K562 (cell line): Measurements from ENCODE around the gene PRKCG. TPM values are rescaled to one million over a fixed set of nuclear protein-coding genes. Genes with fewer than 3 reads are reported as not detected.

Source experiments
- BCLAF1 ChIP-seq, 2 experiments: fragments of 450-650 bp in 1 of 2; IDR thresholded peaks; 2 replicates each; pipeline ENCODE4 v1.6.1; 2011 to 2017; ENCODE audit warnings: low read depth in 2 of 2, antibody characterized with exemption in 1 of 2, borderline replicate concordance in 1 of 2, low read length in 1 of 2, mild to moderate bottlenecking in 1 of 2, mixed read lengths in 1 of 2; ENCODE audit not compliant: control insufficient read depth in 1 of 2
- ELF1 ChIP-seq: fragments of 200-800 bp; sonication (Bioruptor generic); IDR thresholded peaks from 2 replicates; pipeline ENCODE4 v1.6.1; 2016; ENCODE audit warnings: missing genetic modification characterization, missing compliant biosample characterization
- EWSR1 ChIP-seq: fragments of 450-650 bp; IDR thresholded peaks from 2 replicates; pipeline ENCODE4 v1.6.1; 2018; ENCODE audit warnings: borderline replicate concordance, mild to moderate bottlenecking, low read depth, moderate library complexity; ENCODE audit not compliant: partially characterized antibody
- KHSRP ChIP-seq: fragments of 450-650 bp; IDR thresholded peaks from 2 replicates; pipeline ENCODE4 v1.6.1; 2017
- RERE ChIP-seq: sonication (generic); formaldehyde crosslinking; IDR thresholded peaks from 2 replicates; pipeline ENCODE4 v1.8.0; 2023; ENCODE audit warnings: missing genetic modification reagents, mild to moderate bottlenecking, borderline replicate concordance
- SPI1 ChIP-seq: IDR thresholded peaks from 2 replicates; pipeline ENCODE4 v1.6.1; 2011; ENCODE audit warnings: low read depth, low read length, control low read depth, borderline replicate concordance
- SRSF1 ChIP-seq: fragments of 200-400 bp; formaldehyde crosslinking; IDR thresholded peaks from 2 replicates; pipeline ENCODE4 v1.6.1; 2017; ENCODE audit warnings: mild to moderate bottlenecking, low read depth, low read length, moderate library complexity
- STAT5A ChIP-seq: IDR thresholded peaks from 2 replicates; pipeline ENCODE4 v1.6.1; 2012; ENCODE audit warnings: low read length, inconsistent platforms, borderline replicate concordance
- TAF15 ChIP-seq: fragments of 200-400 bp; formaldehyde crosslinking; IDR thresholded peaks from 2 replicates; pipeline ENCODE4 v1.6.1; 2017; ENCODE audit warnings: mild to moderate bottlenecking, low read depth, low read length, moderate library complexity
- TCF7 ChIP-seq: sonication (generic); IDR thresholded peaks from 2 replicates; pipeline ENCODE4 v1.6.1; 2016; ENCODE audit warnings: antibody characterized with exemption, borderline replicate concordance
- TFAM ChIP-seq: fragments of 250-450 bp; sonication (Bioruptor Pico); conservative IDR thresholded peaks from 2 replicates; pipeline ENCODE4 v1.5.0; 2021; ENCODE audit warnings: mild to moderate bottlenecking, moderate library complexity
- TRIM28 ChIP-seq: fragments of 450-650 bp; IDR thresholded peaks from 2 replicates; pipeline ENCODE4 v1.6.1; 2017
- USF1 ChIP-seq: sonication (generic); formaldehyde crosslinking; IDR thresholded peaks from 2 replicates; pipeline ENCODE4 v1.9.0; 2022; ENCODE audit warnings: mild to moderate bottlenecking, missing genetic modification reagents
- ZFP91 ChIP-seq: sonication (generic); formaldehyde crosslinking; IDR thresholded peaks from 2 replicates; pipeline ENCODE4 v1.8.0; 2022; ENCODE audit warnings: mild to moderate bottlenecking, missing genetic modification reagents
- ZNF134 ChIP-seq: fragments of 250-450 bp; sonication (Bioruptor Pico); conservative IDR thresholded peaks from 2 replicates; pipeline ENCODE4 v1.4.0; 2020
- ZNF175 ChIP-seq: fragments of 200-800 bp; sonication (Bioruptor generic); IDR thresholded peaks from 2 replicates; pipeline ENCODE4 v1.6.1; 2016; ENCODE audit warnings: low read depth, mild to moderate bottlenecking, missing genetic modification characterization, missing compliant biosample characterization
- polyA plus RNA-seq, 8 experiments: library from polyadenylated mRNA; depleted of rRNA in 4 of 8; stranded (reverse) in 5 of 8; unstranded in 3 of 8; fragments of >200 nt; fragmentation: Nextera tagmentation in 2 of 8; fragmentation: Illumina TruSeq in 1 of 8; extraction: Ambion mirVana in 2 of 8; extraction: Trizol in 1 of 8; gene quantifications; 2 replicates each; pipeline versions ENCODE4 v1.2.1 to v1.2.3, GENCODE V29; 2011 to 2014; ENCODE audit warnings: inconsistent platforms in 1 of 8, missing spikeins in 1 of 8
- total RNA-seq, 7 experiments: library from RNA; depleted of rRNA in 6 of 7; stranded (reverse); fragments of >200 nt in 6 of 7; fragmentation: Illumina TruSeq in 2 of 7; extraction: Trizol in 2 of 7; gene quantifications; 2 replicates each; pipeline versions ENCODE4 v1.2.1 to v1.2.3, GENCODE V29; 2011 to 2021; ENCODE audit warnings: low replicate concordance in 1 of 7

Gene PRKCG
- total and polyA plus RNA-seq, 9 of the 15 experiments (the other 6 are each of a cell fraction or from before 2014, with no cell fraction given): not detected

- TF ChIP-seq BCLAF1 (IDR thresholded peaks at IDR 0.05; ENCODE audit: borderline replicate concordance in 1 of 2, control insufficient read depth in 1 of 2, low read depth in 2 of 2, low read length in 1 of 2) (no peak), TAF15 (no peak), EWSR1 (no peak), RERE (CRISPR knock-in tag) (no peak), ZFP91 (CRISPR knock-in tag) (no peak), STAT5A (no peak), TFAM (no peak), KHSRP (no peak), ZNF175 (CRISPR knock-in tag) (no peak), SRSF1 (no peak), SPI1 (no peak), ZNF134 (peak; percentile 89), TCF7 (no peak), USF1 (CRISPR knock-in tag) (peak; percentile 38; the same call in 1 of the 2 replicates), TRIM28 (no peak), ELF1 (tag) (no peak)
These were observed at the start of gene PRKCG (continued) for GRCh38 chr19:53881482-53882390.
